Measurements from ENCODE around the gene DNASE1. TPM values are rescaled to one million over a fixed set of nuclear protein-coding genes. Genes with fewer than 3 reads are reported as not detected.

The DNASE1 gene
- total and polyA plus RNA-seq, 4 donors: 5.4 to 21.8 (median 9.2) TPM

DNA sequence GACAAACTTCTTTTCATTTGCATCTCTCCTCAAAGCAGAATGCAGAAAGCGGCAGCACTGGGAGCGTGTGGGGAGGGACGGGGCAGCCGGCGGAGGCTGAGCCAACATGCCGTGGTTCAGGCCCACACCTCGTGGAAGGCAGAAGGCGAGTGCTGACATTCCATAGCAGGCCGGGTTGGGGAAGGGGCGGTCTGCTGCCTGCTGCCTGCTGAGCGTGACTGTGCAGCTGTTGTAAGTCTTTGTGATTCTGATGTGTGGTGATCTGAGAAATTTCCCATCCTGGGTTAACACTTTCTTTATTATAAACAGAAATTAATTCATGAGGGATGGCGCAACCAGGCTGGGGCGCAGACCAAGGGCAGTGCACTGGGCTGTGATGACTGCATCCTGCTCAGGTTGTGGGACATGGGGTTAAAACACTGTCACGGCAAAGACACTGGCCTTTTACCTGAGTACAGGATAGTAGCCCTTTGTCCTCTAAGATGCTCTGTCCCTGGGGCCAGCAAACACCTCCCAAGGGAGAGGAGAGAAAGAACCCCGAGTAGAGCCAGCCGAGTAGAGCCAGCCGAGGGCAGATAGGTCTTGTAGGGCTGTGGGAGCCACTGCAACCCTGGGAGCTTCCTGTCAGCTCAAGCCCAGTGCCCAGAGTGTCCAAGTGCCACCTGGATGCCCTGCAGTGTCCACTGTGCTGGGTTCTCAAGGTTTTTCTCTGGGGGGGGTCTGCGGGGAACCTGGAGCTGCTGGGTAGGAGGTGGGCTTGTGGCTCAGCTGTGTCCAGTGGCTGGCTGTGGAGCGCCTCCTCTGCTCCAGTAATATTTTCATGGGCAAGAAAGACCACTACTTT is 8.8 kb upstream of the DNASE1 start:
- no peak overlapping the region for H3K27ac ChIP-seq (ENCODE audit: low read depth in 1 of 2, low read length in 2 of 2)
- H3K9me3 ChIP-seq (ENCODE audit: control insufficient read depth, low read length): no peaks in the 10 kb centered on the region
- H3K36me3 ChIP-seq (ENCODE audit: control insufficient read depth in 1 of 2, insufficient read depth in 2 of 2, low read length in 1 of 2): peaks cover 0 to 2% of the 10 kb centered on the region in 2 donors
- no peak for ATAC-seq (ENCODE audit: low FRiP score)
- H3K4me3 ChIP-seq (ENCODE audit: low read length in 2 of 2): no peak overlapping the region
- 75 to 80% methylated on average over 19 of the region's 19 CpGs for WGBS, 2 donors
- DNase-seq: peak in 1 of 2 donors; percentile 36
- no peaks in the 10 kb centered on the region for H3K27me3 ChIP-seq (ENCODE audit: control insufficient read depth in 1 of 2, insufficient read depth in 2 of 2, low read length in 1 of 2)
- no peaks in the 10 kb centered on the region for H3K4me1 ChIP-seq (ENCODE audit: control insufficient read depth in 1 of 2, insufficient read depth in 2 of 2, low read length in 2 of 2)
- intact Hi-C loops (cut with DNase I): no loop called here

DNA sequence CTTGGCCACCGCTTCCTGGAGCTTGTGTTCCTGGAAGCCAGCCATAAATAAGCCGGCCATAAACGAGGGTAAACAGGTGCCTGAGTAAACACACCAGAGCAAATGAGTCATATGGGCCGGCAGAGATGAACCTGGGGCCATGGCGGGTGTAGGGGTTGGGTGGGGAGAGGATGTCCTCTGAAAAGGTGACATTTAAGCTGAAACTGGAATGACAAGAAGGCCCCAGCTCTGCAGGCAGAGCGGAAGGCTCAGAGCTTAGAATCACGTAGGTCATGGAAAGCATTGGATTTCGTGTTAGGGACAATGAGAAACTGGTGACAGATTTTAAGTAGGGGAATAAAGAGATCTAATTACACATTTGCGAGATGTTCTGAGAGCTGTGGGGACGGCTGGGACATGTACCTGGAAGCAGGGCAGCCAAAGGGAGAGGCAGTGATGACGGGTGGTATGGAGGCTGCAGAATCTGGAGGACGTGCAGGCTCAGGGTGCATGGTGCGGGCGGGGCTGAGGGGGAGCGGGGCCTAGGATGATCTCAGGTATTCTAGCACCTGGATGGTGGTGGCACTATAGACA is 8.1 kb upstream of the DNASE1 start:
- Histone ChIP-seq H3K27ac (ENCODE audit: low read depth in 1 of 2, low read length in 2 of 2) (no peak overlapping the region), H3K4me3 (ENCODE audit: low read length in 2 of 2) (no peak overlapping the region), H3K36me3 (ENCODE audit: control insufficient read depth in 1 of 2, insufficient read depth in 2 of 2, low read length in 1 of 2) (no peaks in the 10 kb centered on the region), H3K4me1 (ENCODE audit: control insufficient read depth in 1 of 2, insufficient read depth in 2 of 2, low read length in 2 of 2) (no peaks in the 10 kb centered on the region), H3K9me3 (ENCODE audit: control insufficient read depth, low read length) (no peaks in the 10 kb centered on the region), H3K27me3 (ENCODE audit: control insufficient read depth in 1 of 2, insufficient read depth in 2 of 2, low read length in 1 of 2) (no peaks in the 10 kb centered on the region)
- DNase-seq (peak in 1 of 2 donors; percentile 32), ATAC-seq (ENCODE audit: low FRiP score) (no peak)
- intact Hi-C loops (cut with DNase I): no loop called here
- WGBS, 2 donors: 66 to 67% methylated on average over 15 of the region's 15 CpGs

DNA sequence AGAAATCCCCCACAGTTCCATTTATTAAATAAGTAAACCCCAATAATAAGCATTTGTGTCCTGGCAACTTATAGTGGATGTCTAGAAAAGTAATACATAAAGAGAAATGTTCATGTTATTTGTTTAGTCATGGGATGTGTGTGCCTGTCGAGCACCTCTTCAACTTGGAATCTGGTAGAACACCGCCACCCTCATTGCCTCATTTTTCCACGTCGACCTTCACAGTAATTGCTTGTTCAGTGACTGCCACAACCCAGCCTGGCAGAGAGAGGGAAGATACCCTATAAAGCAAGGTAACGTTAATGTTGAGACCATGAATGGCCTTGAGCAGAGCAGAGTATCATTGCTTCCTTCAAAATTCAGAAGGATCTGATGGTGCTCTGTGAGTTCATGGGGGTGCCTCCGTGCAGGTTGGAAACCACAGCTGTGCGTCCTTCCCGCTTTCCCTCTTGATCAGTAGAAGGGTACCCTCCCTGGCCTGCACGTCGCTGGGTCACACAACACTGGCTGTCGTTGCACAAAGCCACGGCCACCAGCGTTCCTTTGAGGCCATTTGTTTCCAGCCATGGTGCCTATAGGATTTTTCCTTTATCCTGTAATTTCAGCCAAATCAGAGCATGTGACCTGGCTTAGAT is 3.7 kb upstream of the DNASE1 start:
- no peak overlapping the region for H3K4me3 ChIP-seq (ENCODE audit: low read length in 2 of 2)
- H3K4me1 ChIP-seq (ENCODE audit: control insufficient read depth in 1 of 2, insufficient read depth in 2 of 2, low read length in 2 of 2): no peaks in the 10 kb centered on the region
- no peaks in the 10 kb centered on the region for H3K36me3 ChIP-seq (ENCODE audit: control insufficient read depth in 1 of 2, insufficient read depth in 2 of 2, low read length in 1 of 2)
- no peaks in the 10 kb centered on the region for H3K27me3 ChIP-seq (ENCODE audit: control insufficient read depth in 1 of 2, insufficient read depth in 2 of 2, low read length in 1 of 2)
- intact Hi-C loops (cut with DNase I): no loop called here
- H3K27ac ChIP-seq (ENCODE audit: low read depth in 1 of 2, low read length in 2 of 2): no peak overlapping the region
- peak in 1 of 2 donors; percentile 63 for DNase-seq
- WGBS, 2 donors: 89 to 90% methylated on average over 13 of the region's 13 CpGs
- H3K9me3 ChIP-seq (ENCODE audit: control insufficient read depth, low read length): no peaks in the 10 kb centered on the region
- no peak for ATAC-seq (ENCODE audit: low FRiP score)

DNA sequence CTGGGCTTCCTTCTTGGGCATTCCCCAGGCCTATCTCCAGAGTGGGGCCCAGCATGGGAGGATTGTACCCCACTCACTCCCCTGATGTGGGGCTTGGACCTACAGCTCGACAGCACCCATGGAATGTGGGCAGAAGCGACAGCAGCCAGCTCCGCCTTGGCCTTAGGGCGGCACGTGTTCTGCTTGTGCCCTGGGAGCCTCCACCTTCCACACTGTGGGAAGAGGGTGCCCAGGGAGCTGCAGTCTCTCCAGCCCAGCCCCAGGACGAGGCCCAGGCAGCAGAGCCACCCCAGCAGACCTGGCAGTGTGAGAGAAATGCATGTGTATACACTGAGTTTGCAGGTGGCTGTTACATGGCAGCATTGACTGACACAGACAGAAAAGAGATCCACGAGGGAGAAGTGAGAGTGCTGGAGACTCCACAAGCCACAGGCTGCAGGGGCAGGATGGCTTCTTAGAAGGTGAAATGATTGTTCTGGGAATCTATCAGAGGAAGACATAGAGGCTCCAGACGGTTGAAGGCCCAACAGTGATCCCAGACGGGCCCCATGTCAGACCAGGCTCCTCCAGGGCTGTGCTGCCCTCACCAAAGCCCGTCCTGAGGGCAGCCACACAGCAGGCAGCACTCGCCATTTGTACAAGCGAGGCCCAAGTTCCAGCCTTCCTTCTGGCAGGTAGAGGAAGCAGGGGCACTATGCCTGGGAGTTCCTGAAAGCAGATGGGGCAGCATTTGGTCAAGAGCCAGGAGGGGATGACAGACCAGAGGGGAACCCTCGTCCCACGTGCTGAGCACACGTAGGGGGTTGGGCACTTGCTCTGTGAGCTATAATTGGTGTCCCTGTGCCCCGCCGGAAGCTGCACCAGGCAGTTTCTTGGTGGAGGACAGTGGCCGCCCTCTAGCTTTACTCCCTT is 2.8 kb upstream of the DNASE1 start:
- Histone ChIP-seq H3K36me3 (ENCODE audit: control insufficient read depth in 1 of 2, insufficient read depth in 2 of 2, low read length in 1 of 2) (no peaks in the 10 kb centered on the region), H3K9me3 (ENCODE audit: control insufficient read depth, low read length) (no peaks in the 10 kb centered on the region), H3K27ac (ENCODE audit: low read depth in 1 of 2, low read length in 2 of 2) (no peak overlapping the region), H3K4me1 (ENCODE audit: control insufficient read depth in 1 of 2, insufficient read depth in 2 of 2, low read length in 2 of 2) (no peaks in the 10 kb centered on the region), H3K27me3 (ENCODE audit: control insufficient read depth in 1 of 2, insufficient read depth in 2 of 2, low read length in 1 of 2) (no peaks in the 10 kb centered on the region), H3K4me3 (ENCODE audit: low read length in 2 of 2) (no peak overlapping the region)
- intact Hi-C loops (cut with DNase I): no loop called here
- 72 to 78% methylated on average over 18 of the region's 18 CpGs for WGBS, 2 donors
- ATAC-seq (ENCODE audit: low FRiP score) (no peak), DNase-seq (peak in 1 of 2 donors; percentile 47)

DNA sequence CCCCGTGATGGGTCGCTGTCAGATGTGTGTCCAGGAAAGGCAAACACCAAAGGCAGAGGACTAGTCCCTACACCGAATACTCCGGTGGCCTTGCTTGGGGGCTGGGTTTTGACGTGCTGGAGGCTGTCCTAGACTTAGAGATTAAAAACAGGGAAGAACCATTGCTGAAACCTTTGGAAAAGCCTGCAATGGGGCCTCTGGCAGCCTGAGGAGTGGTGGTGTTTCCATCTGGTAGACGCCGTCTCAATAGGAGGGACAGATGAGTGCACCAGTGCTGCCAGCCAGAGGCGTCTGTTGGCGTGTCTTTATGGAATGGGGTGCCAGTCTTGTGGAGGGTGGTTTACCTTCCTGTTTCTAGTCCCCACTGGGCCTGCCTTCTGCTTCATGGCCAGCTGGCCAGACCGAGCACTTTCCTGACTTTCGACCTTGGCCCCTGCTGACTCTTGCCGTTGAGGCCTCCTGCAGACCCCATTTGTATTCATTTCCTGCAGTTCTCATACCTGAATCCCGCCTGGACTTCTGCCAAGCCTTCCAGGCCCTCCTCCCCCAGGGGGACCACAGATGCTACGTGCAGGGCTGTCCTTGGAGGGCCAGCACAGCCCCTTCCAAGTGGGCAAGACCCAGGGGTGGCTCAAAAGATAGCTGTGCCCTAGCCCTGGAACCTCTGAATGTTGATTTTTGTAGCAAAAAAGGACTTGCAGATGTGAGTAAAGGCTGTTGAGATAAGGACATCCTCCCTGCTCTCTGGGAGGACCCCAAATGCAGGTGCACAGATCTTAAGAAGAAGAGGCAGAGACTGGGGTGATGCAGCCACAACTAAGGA is 1.9 kb upstream of the DNASE1 start:
- H3K36me3 ChIP-seq (ENCODE audit: control insufficient read depth in 1 of 2, insufficient read depth in 2 of 2, low read length in 1 of 2): peaks cover 0 to 4% of the 10 kb centered on the region in 2 donors
- H3K9me3 ChIP-seq (ENCODE audit: control insufficient read depth, low read length): no peaks in the 10 kb centered on the region
- no peaks in the 10 kb centered on the region for H3K4me1 ChIP-seq (ENCODE audit: control insufficient read depth in 1 of 2, insufficient read depth in 2 of 2, low read length in 2 of 2)
- ATAC-seq (ENCODE audit: low FRiP score): no peak
- intact Hi-C loops (cut with DNase I): no loop called here
- no peak overlapping the region for H3K27ac ChIP-seq (ENCODE audit: low read depth in 1 of 2, low read length in 2 of 2)
- no peaks in the 10 kb centered on the region for H3K27me3 ChIP-seq (ENCODE audit: control insufficient read depth in 1 of 2, insufficient read depth in 2 of 2, low read length in 1 of 2)
- H3K4me3 ChIP-seq (ENCODE audit: low read length in 2 of 2): no peak overlapping the region
- peak in 1 of 2 donors; percentile 54 for DNase-seq
- WGBS, 2 donors: 76 to 81% methylated on average over 14 of the region's 14 CpGs

DNA sequence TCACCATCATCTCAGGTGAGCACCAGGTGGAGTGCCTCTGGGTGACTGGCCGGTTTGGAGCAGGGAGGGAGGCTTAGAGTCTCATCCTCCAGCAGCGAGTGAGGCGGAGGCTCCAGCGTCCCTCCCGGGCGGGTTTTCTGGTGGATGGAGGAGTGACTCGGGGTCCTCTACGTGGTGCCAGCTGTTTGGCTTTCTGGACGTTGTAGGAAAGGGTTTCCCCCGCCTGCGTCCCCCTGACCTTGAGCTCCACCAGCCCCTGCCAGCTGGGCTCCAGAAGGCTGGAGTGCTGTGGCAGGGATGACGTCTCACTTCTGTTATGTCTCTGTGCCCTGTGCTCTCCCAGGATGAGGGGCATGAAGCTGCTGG is 522 bp downstream of the DNASE1 start:
- no peaks in the 10 kb centered on the region for H3K9me3 ChIP-seq (ENCODE audit: control insufficient read depth, low read length)
- peaks cover 0 to 4% of the 10 kb centered on the region in 2 donors for H3K36me3 ChIP-seq (ENCODE audit: control insufficient read depth in 1 of 2, insufficient read depth in 2 of 2, low read length in 1 of 2)
- 84% methylated on average over 12 of the region's 12 CpGs for WGBS, 2 donors
- H3K27ac ChIP-seq (ENCODE audit: low read depth in 1 of 2, low read length in 2 of 2): no peak overlapping the region
- no peak overlapping the region for H3K4me3 ChIP-seq (ENCODE audit: low read length in 2 of 2)
- no peaks in the 10 kb centered on the region for H3K27me3 ChIP-seq (ENCODE audit: control insufficient read depth in 1 of 2, insufficient read depth in 2 of 2, low read length in 1 of 2)
- intact Hi-C loops (cut with DNase I): no loop called here
- peak in 1 of 2 donors; percentile 38 for DNase-seq
- no peaks in the 10 kb centered on the region for H3K4me1 ChIP-seq (ENCODE audit: control insufficient read depth in 1 of 2, insufficient read depth in 2 of 2, low read length in 2 of 2)
- no peak for ATAC-seq (ENCODE audit: low FRiP score)

DNA sequence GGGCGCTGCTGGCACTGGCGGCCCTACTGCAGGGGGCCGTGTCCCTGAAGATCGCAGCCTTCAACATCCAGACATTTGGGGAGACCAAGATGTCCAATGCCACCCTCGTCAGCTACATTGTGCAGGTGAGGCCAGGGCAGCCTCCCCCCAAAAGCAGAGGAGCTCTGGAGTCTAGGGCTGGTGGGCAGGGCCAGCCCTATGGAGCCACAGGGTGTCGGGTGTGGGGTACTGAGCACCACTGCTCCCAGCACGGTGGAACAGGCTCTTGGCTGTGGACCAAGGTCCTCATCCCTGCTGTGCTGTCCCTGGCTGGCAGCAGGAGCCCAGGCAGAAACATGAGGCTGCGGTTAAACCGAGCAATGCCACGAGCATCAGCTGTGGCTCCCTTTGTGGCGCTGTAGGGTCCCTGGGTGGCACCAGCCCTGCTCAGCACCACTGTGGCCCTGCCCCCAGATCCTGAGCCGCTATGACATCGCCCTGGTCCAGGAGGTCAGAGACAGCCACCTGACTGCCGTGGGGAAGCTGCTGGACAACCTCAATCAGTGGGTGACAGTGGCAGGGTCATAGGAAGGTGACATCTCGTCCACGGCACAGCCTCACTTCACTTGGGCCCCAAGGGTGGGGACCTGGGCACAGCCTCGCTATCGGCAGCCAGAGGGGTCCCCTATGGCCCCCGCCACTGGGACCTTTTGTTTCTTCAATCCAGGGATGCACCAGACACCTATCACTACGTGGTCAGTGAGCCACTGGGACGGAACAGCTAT is 1.1 kb downstream of the DNASE1 start:
- ATAC-seq (ENCODE audit: low FRiP score) (no peak), DNase-seq (peak in 1 of 2 donors; percentile 51)
- Histone ChIP-seq H3K9me3 (ENCODE audit: control insufficient read depth, low read length) (no peaks in the 10 kb centered on the region), H3K36me3 (ENCODE audit: control insufficient read depth in 1 of 2, insufficient read depth in 2 of 2, low read length in 1 of 2) (peaks cover 0 to 4% of the 10 kb centered on the region in 2 donors), H3K27me3 (ENCODE audit: control insufficient read depth in 1 of 2, insufficient read depth in 2 of 2, low read length in 1 of 2) (no peaks in the 10 kb centered on the region), H3K4me1 (ENCODE audit: control insufficient read depth in 1 of 2, insufficient read depth in 2 of 2, low read length in 2 of 2) (no peaks in the 10 kb centered on the region), H3K4me3 (ENCODE audit: low read length in 2 of 2) (no peak overlapping the region), H3K27ac (ENCODE audit: low read depth in 1 of 2, low read length in 2 of 2) (no peak overlapping the region)
- WGBS, 2 donors: 85 to 86% methylated on average over 20 to 21 of the region's 21 CpGs
- intact Hi-C loops (cut with DNase I): no loop called here
